Measurements from ENCODE around the gene RAB2B.
A peak's percentile ranks its signal among the peaks of the same experiment; 100 is the strongest.

The RAB2B gene

GRCh38 chr14:21521501-21521900 is 44.7 kb upstream of the RAB2B start:
- DNase-seq (ENCODE audit: low spot score), result no peak
- H3K27ac ChIP-seq, result no peak overlapping the region
- ChIA-PET CTCF (interaction anchor here (0.5 kb wide), 1 partner anchor 11 kb away, joined by 3 read pairs; no protein-coding TSS in a partner anchor), POLR2A (ENCODE audit: low non-redundant PET) (no interaction called here)
- no peak for TF ChIP-seq CTCF (conservative IDR thresholded peaks at IDR 0.05; ENCODE audit: low read depth)

- no peak overlapping the region for H3K27ac ChIP-seq
- CTCF ChIA-PET, result no interaction called here
- DNase-seq (ENCODE audit: low spot score), result no peak
- TF ChIP-seq CTCF (conservative IDR thresholded peaks at IDR 0.05; ENCODE audit: low read depth), result no peak
- POLR2A ChIA-PET (ENCODE audit: low non-redundant PET), result no interaction called here
Observed at GRCh38 chr14:21520767-21521166, 44.0 kb upstream of the RAB2B start.

GRCh38 chr14:21518725-21519124 is 42.0 kb upstream of the RAB2B start:
- ChIA-PET CTCF (interaction anchor here (0.6 kb wide), 1 partner anchor 845 kb away, joined by 3 read pairs; no protein-coding TSS in a partner anchor), POLR2A (ENCODE audit: low non-redundant PET) (interaction anchor here (0.6 kb wide), 1 partner anchor 36 kb away, joined by 3 read pairs; no protein-coding TSS in a partner anchor)
- no peak for DNase-seq (ENCODE audit: low spot score)
- TF ChIP-seq CTCF (conservative IDR thresholded peaks at IDR 0.05; ENCODE audit: low read depth), result no peak
- no peak overlapping the region for H3K27ac ChIP-seq

GRCh38 chr14:21514341-21514740 is 37.6 kb upstream of the RAB2B start:
- no peak for DNase-seq (ENCODE audit: low spot score)
- CTCF ChIA-PET, result no interaction called here
- H3K27ac ChIP-seq, result no peak overlapping the region
- POLR2A ChIA-PET (ENCODE audit: low non-redundant PET), result no interaction called here
- no peak for TF ChIP-seq CTCF (conservative IDR thresholded peaks at IDR 0.05; ENCODE audit: low read depth)

GRCh38 chr14:21510735-21511657 is 34.2 kb upstream of the RAB2B start, which contains the start of gene METTL3:
Gene METTL3, minus strand, starts transcription at chr14:21511340. Its CDS starts 117 bp downstream, at chr14:21511223.
- ChIA-PET CTCF (interaction anchor here (0.7 to 1.9 kb wide), 3 partner anchors 12 to 45 kb away, joined by 4 to 11 read pairs (median 6); partner anchors contain the start of gene SALL2), POLR2A (ENCODE audit: low non-redundant PET) (interaction anchor here (0.7 to 1.0 kb wide), 4 partner anchors 15 to 48 kb away, joined by 3 to 4 read pairs (median 4); partner anchors contain the start of gene SALL2)
- TF ChIP-seq CTCF (conservative IDR thresholded peaks at IDR 0.05; ENCODE audit: low read depth), result no peak
- H3K27ac ChIP-seq, result peak within 1 kb of the TSS; percentile 84
- DNase-seq (ENCODE audit: low spot score), result peak; percentile 91

- POLR2A ChIA-PET (ENCODE audit: low non-redundant PET), result no interaction called here
- no peak for TF ChIP-seq CTCF (conservative IDR thresholded peaks at IDR 0.05; ENCODE audit: low read depth)
- no peak for DNase-seq (ENCODE audit: low spot score)
- CTCF ChIA-PET, result interaction anchor here (0.6 to 1.4 kb wide), 2 partner anchors 12 to 73 kb away, joined by 3 to 4 read pairs; no protein-coding TSS in a partner anchor
- H3K27ac ChIP-seq, result no peak overlapping the region
Observed at GRCh38 chr14:21509432-21510143, 32.8 kb upstream of the RAB2B start.
